H1 (cell line): ENCODE measurements around the gene NR4A1. TPM values are rescaled to one million over a fixed set of nuclear protein-coding genes. Genes with fewer than 3 reads are reported as not detected.

Experiments used
- CBX8 ChIP-seq: fragments of 300-800, 300-1000 bp; sonication (generic); IDR thresholded peaks from 2 replicates; pipeline ENCODE4 v1.7.1; 2016; ENCODE audit warnings: low read depth, low read length, borderline replicate concordance
- CREB1 ChIP-seq: IDR thresholded peaks from 2 replicates; pipeline ENCODE4 v1.6.1; 2012; ENCODE audit warnings: inconsistent platforms
- MAX ChIP-seq: IDR thresholded peaks from 2 replicates; pipeline ENCODE4 v1.6.1; 2012; ENCODE audit warnings: inconsistent platforms
- NRF1 ChIP-seq: IDR thresholded peaks from 2 replicates; pipeline ENCODE4 v1.6.1; 2011; ENCODE audit warnings: mild to moderate bottlenecking, low read depth, low read length, improper control_type of control experiment
- SRF ChIP-seq: IDR thresholded peaks from 2 replicates; pipeline ENCODE4 v1.6.1; 2011; ENCODE audit warnings: mild to moderate bottlenecking, low read depth, low read length, moderate library complexity
- TEAD4 ChIP-seq: IDR thresholded peaks from 2 replicates; pipeline ENCODE4 v1.6.1; 2012; ENCODE audit warnings: low read depth, low read length, inconsistent platforms, mixed read lengths
- YY1 ChIP-seq: IDR thresholded peaks from 2 replicates; pipeline ENCODE4 v1.6.1; 2011; ENCODE audit warnings: low read depth, mild to moderate bottlenecking, low read length
- polyA plus RNA-seq, 7 experiments: library from polyadenylated mRNA; depleted of rRNA in 3 of 7; stranded (reverse) in 5 of 7; unstranded in 2 of 7; fragments of >200 nt in 5 of 7; fragments of 200-250 nt in 2 of 7; gene quantifications; 1 replicate in 5 of 7; 2 replicates in 1 of 7; 4 replicates in 1 of 7; pipeline versions ENCODE4 v1.2.1 to v1.2.3, GENCODE V29; 2011 to 2013; ENCODE audit warnings: missing spikeins in 2 of 7, mixed read lengths in 2 of 7
- total RNA-seq: library from RNA; stranded (reverse); fragmentation: NEBNext Ultra II Directional; extraction: Animal tissue kit (Norgen Biotek cat#: 25700); gene quantifications from 2 replicates; pipeline ENCODE4 v1.2.1, GENCODE V29; 2021

Gene NR4A1
- total and polyA plus RNA-seq, 2 of the 8 experiments (the other 6 are each of a cell fraction or from before 2014, with no cell fraction given) = 18.7 to 23.3 TPM

GRCh38 chr12:52063082-52063924 lies 12.1 kb downstream of the NR4A1 start (continued):
- TF ChIP-seq NRF1 (no peak), SRF (no peak), CBX8 (no peak), TEAD4 (no peak), MAX (no peak), CREB1 (no peak), YY1 (no peak)
